H9 (cell line): ENCODE data around the gene TSPAN31. TPM values are rescaled to one million over a fixed set of nuclear protein-coding genes. Genes with fewer than 3 reads are reported as not detected.

ENCODE experiments used
- DNase-seq: peaks from one replicate; pipeline ENCODE4 v3.0.0-alpha.2; 2017
- H2AFZ ChIP-seq: one replicate; pipeline ENCODE4 v1.6.1; 2013; ENCODE audit warnings: mild to moderate bottlenecking, low read length, control low read depth, moderate library complexity
- H2AK5ac ChIP-seq: 2 replicates; pipeline ENCODE4 v1.6.1; 2013; ENCODE audit warnings: low read length, control low read depth, mixed read lengths; ENCODE audit not compliant: insufficient read length
- H2BK120ac ChIP-seq: one replicate; pipeline ENCODE4 v1.6.1; 2013; ENCODE audit warnings: low read depth, mild to moderate bottlenecking, low read length, control low read depth, inconsistent platforms; ENCODE audit not compliant: poor library complexity, severe bottlenecking
- H2BK12ac ChIP-seq: 2 replicates; pipeline ENCODE4 v1.6.1; 2013; ENCODE audit warnings: low read length, control low read depth, mixed read lengths, low read depth; ENCODE audit not compliant: insufficient read length
- H2BK15ac ChIP-seq: 2 replicates; pipeline ENCODE4 v1.6.1; 2013; ENCODE audit warnings: low read depth, low read length, control low read depth
- H2BK20ac ChIP-seq: one replicate; pipeline ENCODE4 v1.6.1; 2013; ENCODE audit warnings: low read depth, mild to moderate bottlenecking, low read length, control low read depth, inconsistent platforms; ENCODE audit not compliant: poor library complexity, severe bottlenecking
- H2BK5ac ChIP-seq: 2 replicates; pipeline ENCODE4 v1.6.1; 2013; ENCODE audit warnings: low read length, control low read depth, mixed read lengths; ENCODE audit not compliant: insufficient read length
- H3K14ac ChIP-seq: 2 replicates; pipeline ENCODE4 v1.6.1; 2013; ENCODE audit warnings: low read length, control low read depth; ENCODE audit not compliant: insufficient read depth
- H3K18ac ChIP-seq: 2 replicates; pipeline ENCODE4 v1.6.1; 2013; ENCODE audit warnings: low read depth, mild to moderate bottlenecking, mixed read lengths, low read length, control low read depth; ENCODE audit not compliant: insufficient read length
- H3K23ac ChIP-seq: 2 replicates; pipeline ENCODE4 v1.6.1; 2013; ENCODE audit warnings: low read length, control low read depth, mixed read lengths, low read depth; ENCODE audit not compliant: insufficient read length
- H3K23me2 ChIP-seq: 2 replicates; pipeline ENCODE4 v1.6.1; 2013; ENCODE audit warnings: low read depth, mild to moderate bottlenecking, mixed read lengths, low read length, control low read depth; ENCODE audit not compliant: insufficient read length, poor library complexity, severe bottlenecking
- H3K27ac ChIP-seq: 2 replicates; pipeline ENCODE4 v1.5.1; 2013; ENCODE audit warnings: low read length, control low read depth, mixed read lengths, low read depth; ENCODE audit not compliant: insufficient read length
- H3K27me3 ChIP-seq: 2 replicates; pipeline ENCODE4 v1.6.1; 2013; ENCODE audit warnings: low read length, control low read depth, inconsistent platforms; ENCODE audit not compliant: insufficient read depth
- H3K4ac ChIP-seq: 2 replicates; pipeline ENCODE4 v1.6.1; 2013; ENCODE audit warnings: low read depth, mild to moderate bottlenecking, control low read depth, inconsistent platforms, low read length, moderate library complexity
- H3K4me1 ChIP-seq: 2 replicates; pipeline ENCODE4 v1.6.1; 2013; ENCODE audit warnings: low read length, control low read depth, inconsistent platforms; ENCODE audit not compliant: insufficient read depth
- H3K4me2 ChIP-seq: 2 replicates; pipeline ENCODE4 v1.6.1; 2013; ENCODE audit warnings: low read length, control low read depth, mixed read lengths; ENCODE audit not compliant: insufficient read length, insufficient read depth
- H3K56ac ChIP-seq: 2 replicates; pipeline ENCODE4 v1.6.1; 2013; ENCODE audit warnings: low read depth, mild to moderate bottlenecking, mixed read lengths, low read length, control low read depth; ENCODE audit not compliant: insufficient read length
- H3K79me1 ChIP-seq: 2 replicates; pipeline ENCODE4 v1.6.1; 2013; ENCODE audit warnings: low read depth, mild to moderate bottlenecking, moderate library complexity, low read length, control low read depth, inconsistent platforms; ENCODE audit not compliant: insufficient read depth, poor library complexity, severe bottlenecking
- H3K79me2 ChIP-seq: 2 replicates; pipeline ENCODE4 v1.6.1; 2013; ENCODE audit warnings: low read length, control low read depth, inconsistent platforms; ENCODE audit not compliant: insufficient read depth
- H3K9ac ChIP-seq: 2 replicates; pipeline ENCODE4 v1.6.1; 2013; ENCODE audit warnings: low read length, control low read depth, mixed read lengths; ENCODE audit not compliant: insufficient read length; ENCODE audit errors: extremely low read depth
- H3K9me3 ChIP-seq: one replicate; pipeline ENCODE4 v1.6.1; 2013; ENCODE audit warnings: low read depth, low read length, inconsistent platforms; ENCODE audit not compliant: control insufficient read depth
- H3T11ph ChIP-seq: one replicate; pipeline ENCODE4 v1.6.1; 2013; ENCODE audit warnings: mild to moderate bottlenecking, low read length, control low read depth, inconsistent platforms
- H4K20me1 ChIP-seq: one replicate; pipeline ENCODE4 v1.6.1; 2013; ENCODE audit not compliant: control insufficient read depth, insufficient read length, insufficient read depth
- H4K5ac ChIP-seq: 2 replicates; pipeline ENCODE4 v1.6.1; 2013; ENCODE audit warnings: low read depth, mild to moderate bottlenecking, mixed read lengths, low read length, control low read depth; ENCODE audit not compliant: insufficient read length
- H4K8ac ChIP-seq: replicated peaks from 2 replicates; pipeline ENCODE4 v1.6.1; 2013; ENCODE audit warnings: low read length, control low read depth, mixed read lengths, low read depth; ENCODE audit not compliant: insufficient read length
- H4K91ac ChIP-seq: 2 replicates; pipeline ENCODE4 v1.6.1; 2013; ENCODE audit warnings: low read depth, mild to moderate bottlenecking, moderate library complexity, mixed read lengths, low read length, control low read depth; ENCODE audit not compliant: insufficient read length
- H3K27ac Mint-ChIP-seq, 3 experiments: 2 replicates in 2 of 3; 3 replicates in 1 of 3; pipeline ENCODE4 v1.8.0; 2020 to 2021; ENCODE audit warnings: mixed read lengths in 3 of 3, mild to moderate bottlenecking in 1 of 3, moderate library complexity in 1 of 3
- H3K27me3 Mint-ChIP-seq: 2 replicates; pipeline ENCODE4 v1.8.0; 2021; ENCODE audit warnings: low read depth, mild to moderate bottlenecking, moderate library complexity, mixed read lengths
- H3K36me3 Mint-ChIP-seq, 3 experiments: 2 replicates in 2 of 3; 3 replicates in 1 of 3; pipeline ENCODE4 v1.8.0; 2020 to 2021; ENCODE audit warnings: low read depth in 3 of 3, mixed read lengths in 3 of 3; ENCODE audit not compliant: insufficient read depth in 1 of 3
- H3K4me1 Mint-ChIP-seq, 2 experiments: 2 replicates each; pipeline ENCODE4 v1.8.0; 2020; ENCODE audit warnings: mixed read lengths in 2 of 2
- H3K4me3 Mint-ChIP-seq, 2 experiments: 2 replicates in 1 of 2; 3 replicates in 1 of 2; pipeline ENCODE4 v1.8.0; 2020 to 2021; ENCODE audit warnings: mild to moderate bottlenecking in 2 of 2, mixed read lengths in 2 of 2, moderate library complexity in 1 of 2
- H3K9me3 Mint-ChIP-seq, 2 experiments: 2 replicates in 1 of 2; 3 replicates in 1 of 2; pipeline ENCODE4 v1.8.0; 2020; ENCODE audit warnings: mild to moderate bottlenecking in 2 of 2, mixed read lengths in 2 of 2, moderate library complexity in 1 of 2
- WGBS: extraction: QIAGEN DNeasy Blood & Tissue Kit; methylation state at CpG from one replicate; pipeline ENCODE4 v1.1.7; 2013; ENCODE audit warnings: missing lambda C conversion rate, low lambda C conversion rate, mixed read lengths; ENCODE audit not compliant: insufficient read length; ENCODE audit errors: extremely low coverage; 5-methylcytosine and 5-hydroxymethylcytosine counted together
- total RNA-seq: library from RNA; stranded (reverse); gene quantifications from 2 replicates; pipeline ENCODE4 v1.2.1, GENCODE V29; 2021
- TF ChIP-seq, protein P1 (sequence below): fragments of 200-600 bp; sonication (generic); conservative IDR thresholded peaks from 3 replicates; pipeline ENCODE4 v1.8.0; 2021; ENCODE audit warnings: antibody characterized with exemption, mild to moderate bottlenecking

TSPAN31 gene
- total RNA-seq, 1 experiment from 2014 or later: 20.0 TPM

DNA sequence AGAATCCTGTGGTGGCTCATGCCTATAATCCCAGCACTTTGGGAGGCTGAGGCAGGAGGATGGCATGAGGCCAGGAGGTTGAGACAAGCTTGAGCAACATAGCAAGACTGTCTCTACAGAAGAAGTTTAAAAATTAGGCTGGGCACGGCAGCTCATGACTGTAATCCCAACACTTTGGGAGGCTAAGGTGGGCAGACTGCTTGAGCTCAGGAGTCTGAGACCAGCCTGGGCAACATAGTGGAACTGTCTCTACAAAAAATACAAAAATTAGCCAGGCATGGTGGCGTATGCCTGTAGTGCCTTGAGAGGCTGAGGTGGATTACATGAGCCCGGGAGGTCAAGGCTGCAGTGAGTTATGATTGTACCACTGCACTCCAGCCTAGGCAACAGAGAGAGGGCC lies 23.0 kb downstream of the TSPAN31 start:
- Histone ChIP-seq H2BK15ac (no peak overlapping the region), H3K4me2 (no peak overlapping the region), H2AFZ (no peak overlapping the region), H3K23ac (no peak overlapping the region), H3K56ac (no peak overlapping the region), H3T11ph (no peak overlapping the region), H4K20me1 (no peaks in the 10 kb centered on the region), H2BK12ac (no peak overlapping the region), H4K91ac (no peak overlapping the region), H3K9ac (no peak overlapping the region), H2BK5ac (no peak overlapping the region), H4K5ac (no peak overlapping the region), H3K4ac (no peak overlapping the region), H2BK20ac (no peak overlapping the region), H2BK120ac (no peak overlapping the region), H3K9me3 (no peaks in the 10 kb centered on the region), H3K4me1 (peaks cover 3% of the 10 kb centered on the region; the same call in 1 of the 2 replicates), H3K27ac (no peak overlapping the region), H2AK5ac (no peak overlapping the region), H3K18ac (no peak overlapping the region), H3K14ac (no peak overlapping the region), H3K27me3 (peaks cover 31% of the 10 kb centered on the region; the same call in 1 of the 2 replicates), H4K8ac (no peak overlapping the region), H3K79me2 (no peaks in the 10 kb centered on the region), H3K79me1 (no peaks in the 10 kb centered on the region), H3K23me2 (peaks cover 31% of the 10 kb centered on the region)
- no peak for DNase-seq
- Mint-ChIP-seq H3K9me3 (no peaks in the 10 kb centered on the region), H3K27ac (no peak overlapping the region), H3K36me3 (peaks cover 20 to 39% (median 31%) of the 10 kb centered on the region in 3 experiments), H3K27me3 (peaks cover 41% of the 10 kb centered on the region), H3K4me1 (peaks cover 33 to 49% of the 10 kb centered on the region in 2 experiments), H3K4me3 (no peak overlapping the region)
- TF ChIP-seq, protein P1, sequence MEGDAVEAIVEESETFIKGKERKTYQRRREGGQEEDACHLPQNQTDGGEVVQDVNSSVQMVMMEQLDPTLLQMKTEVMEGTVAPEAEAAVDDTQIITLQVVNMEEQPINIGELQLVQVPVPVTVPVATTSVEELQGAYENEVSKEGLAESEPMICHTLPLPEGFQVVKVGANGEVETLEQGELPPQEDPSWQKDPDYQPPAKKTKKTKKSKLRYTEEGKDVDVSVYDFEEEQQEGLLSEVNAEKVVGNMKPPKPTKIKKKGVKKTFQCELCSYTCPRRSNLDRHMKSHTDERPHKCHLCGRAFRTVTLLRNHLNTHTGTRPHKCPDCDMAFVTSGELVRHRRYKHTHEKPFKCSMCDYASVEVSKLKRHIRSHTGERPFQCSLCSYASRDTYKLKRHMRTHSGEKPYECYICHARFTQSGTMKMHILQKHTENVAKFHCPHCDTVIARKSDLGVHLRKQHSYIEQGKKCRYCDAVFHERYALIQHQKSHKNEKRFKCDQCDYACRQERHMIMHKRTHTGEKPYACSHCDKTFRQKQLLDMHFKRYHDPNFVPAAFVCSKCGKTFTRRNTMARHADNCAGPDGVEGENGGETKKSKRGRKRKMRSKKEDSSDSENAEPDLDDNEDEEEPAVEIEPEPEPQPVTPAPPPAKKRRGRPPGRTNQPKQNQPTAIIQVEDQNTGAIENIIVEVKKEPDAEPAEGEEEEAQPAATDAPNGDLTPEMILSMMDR: no peak
- no CpG with 5 or more reads among the region's 3 CpGs for WGBS
